Stimulated activated effector memory CD8-positive, alpha-beta T cell treated with anti-CD3 and anti-CD28 coated beads, Interleukin-12 subunit alpha, Interleukin-12 subunit beta, amount 100 ng/mL, for 72 hours (primary cell): ENCODE measurements around the gene ZSWIM4.
"Not testable (repeated sequence)": the region's sequence is repeated elsewhere in the genome, so short reads cannot be mapped to it uniquely, and the experiment has no call there.

Experiments
- ATAC-seq: fragments of 150-1000 bp; cut with Tn5 transposase; 2 replicates; pipeline ENCODE4 v1.10.0; 2021
- DNase-seq, 2 donors: peaks; one replicate each; pipeline ENCODE4 v3.0.0; 2021 to 2022; ENCODE audit warnings: low spot score in 2 of 2
- H3K27ac Mint-ChIP-seq: one replicate; pipeline ENCODE4 v1.8.0; 2022; ENCODE audit warnings: mild to moderate bottlenecking, mixed read lengths
- H3K36me3 Mint-ChIP-seq: one replicate; pipeline ENCODE4 v1.8.0; 2022; ENCODE audit warnings: mild to moderate bottlenecking, mixed read lengths
- H3K4me1 Mint-ChIP-seq: one replicate; pipeline ENCODE4 v1.8.0; 2022; ENCODE audit warnings: mixed read lengths
- H3K4me3 Mint-ChIP-seq: one replicate; pipeline ENCODE4 v1.8.0; 2022; ENCODE audit warnings: mild to moderate bottlenecking, mixed read lengths
- H3K9me3 Mint-ChIP-seq: one replicate; pipeline ENCODE4 v1.8.0; 2022; ENCODE audit warnings: mixed read lengths

Gene ZSWIM4

DNA sequence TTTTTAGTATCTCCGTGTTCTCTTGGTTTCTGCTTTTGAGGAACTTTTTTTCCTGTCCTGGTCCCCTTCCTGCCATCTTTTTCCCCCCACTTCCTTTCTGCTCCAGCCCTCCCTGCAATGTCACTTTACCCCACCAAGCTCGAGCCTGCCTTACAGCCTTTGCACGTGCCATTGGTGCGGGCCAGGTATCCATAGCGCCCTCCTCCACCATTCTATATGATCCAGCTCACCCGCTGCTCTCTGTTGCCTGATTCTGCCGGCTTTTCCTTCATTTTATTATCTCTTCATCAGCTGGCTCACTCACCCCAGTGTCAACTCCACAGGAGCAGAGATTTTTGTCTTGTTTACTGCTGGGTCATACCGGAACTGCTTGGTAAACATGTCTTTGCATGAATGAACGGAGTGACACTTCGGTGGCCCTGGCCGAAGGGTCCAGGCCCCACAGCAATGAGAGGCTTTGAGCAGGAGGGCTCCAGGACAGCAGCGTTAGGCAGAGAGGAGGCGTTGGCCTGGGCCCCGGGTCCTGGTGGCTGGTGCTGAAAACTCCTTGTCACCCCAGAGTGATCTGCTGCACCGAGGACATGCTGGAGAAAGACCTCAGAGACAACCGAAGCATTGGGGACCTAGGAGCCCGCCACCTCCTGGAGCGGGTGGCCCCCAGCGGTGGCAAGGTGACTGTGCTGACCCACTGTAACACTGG lies 29.7 kb upstream of the ZSWIM4 start:
- no peak for ATAC-seq
- Mint-ChIP-seq H3K27ac (peak overlapping the region; percentile 78), H3K9me3 (no peaks in the 10 kb centered on the region), H3K4me3 (peak overlapping the region; percentile 78), H3K36me3 (peaks cover 61% of the 10 kb centered on the region), H3K4me1 (peaks cover 32% of the 10 kb centered on the region)
- DNase-seq, result no peak

DNA sequence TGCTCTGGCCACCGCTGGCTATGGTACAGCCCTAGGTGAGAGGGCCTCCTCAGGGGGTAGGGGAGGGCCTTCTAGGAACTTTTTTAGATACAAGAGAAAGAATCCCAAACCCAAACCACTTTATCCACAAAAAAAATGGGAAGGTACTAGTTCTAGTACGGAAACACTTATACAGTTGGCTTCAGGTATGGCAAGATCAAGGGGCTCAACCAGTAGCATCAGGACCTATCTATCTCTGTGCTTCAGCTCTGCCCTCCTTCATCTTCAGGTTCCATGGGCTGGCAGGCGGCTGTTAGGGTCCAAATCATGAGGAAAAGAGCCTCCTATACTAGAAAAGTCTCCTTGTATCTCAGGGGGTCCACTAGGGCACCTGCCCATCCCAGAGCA lies 29.2 kb upstream of the ZSWIM4 start:
- H3K4me1 Mint-ChIP-seq, result peaks cover 32% of the 10 kb centered on the region
- no peak for ATAC-seq
- H3K36me3 Mint-ChIP-seq, result peaks cover 61% of the 10 kb centered on the region
- no peaks in the 10 kb centered on the region for H3K9me3 Mint-ChIP-seq
- no peak overlapping the region for H3K27ac Mint-ChIP-seq
- peak overlapping the region; percentile 78 for H3K4me3 Mint-ChIP-seq
- no peak for DNase-seq

DNA sequence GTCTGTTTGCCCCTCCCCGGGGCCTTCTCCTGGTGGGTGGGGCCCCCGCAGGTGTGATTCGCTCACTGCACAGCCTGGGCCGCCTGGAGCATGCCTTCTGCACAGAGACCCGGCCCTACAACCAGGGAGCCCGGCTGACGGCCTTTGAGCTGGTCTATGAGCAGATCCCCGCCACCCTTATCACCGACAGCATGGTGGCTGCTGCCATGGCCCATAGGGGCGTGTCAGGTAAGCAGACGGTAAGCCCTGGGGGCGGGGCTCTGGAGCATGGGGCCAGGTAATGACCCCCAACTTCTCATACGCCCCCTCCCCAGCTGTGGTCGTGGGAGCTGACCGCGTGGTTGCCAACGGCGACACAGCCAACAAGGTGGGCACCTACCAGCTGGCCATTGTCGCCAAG lies 26.7 kb upstream of the ZSWIM4 start:
- no peaks in the 10 kb centered on the region for H3K9me3 Mint-ChIP-seq
- H3K4me1 Mint-ChIP-seq, result peaks cover 21% of the 10 kb centered on the region
- no peak overlapping the region for H3K4me3 Mint-ChIP-seq
- peaks cover 60% of the 10 kb centered on the region for H3K36me3 Mint-ChIP-seq
- DNase-seq, result no peak
- H3K27ac Mint-ChIP-seq, result no peak overlapping the region
- no peak for ATAC-seq

DNA sequence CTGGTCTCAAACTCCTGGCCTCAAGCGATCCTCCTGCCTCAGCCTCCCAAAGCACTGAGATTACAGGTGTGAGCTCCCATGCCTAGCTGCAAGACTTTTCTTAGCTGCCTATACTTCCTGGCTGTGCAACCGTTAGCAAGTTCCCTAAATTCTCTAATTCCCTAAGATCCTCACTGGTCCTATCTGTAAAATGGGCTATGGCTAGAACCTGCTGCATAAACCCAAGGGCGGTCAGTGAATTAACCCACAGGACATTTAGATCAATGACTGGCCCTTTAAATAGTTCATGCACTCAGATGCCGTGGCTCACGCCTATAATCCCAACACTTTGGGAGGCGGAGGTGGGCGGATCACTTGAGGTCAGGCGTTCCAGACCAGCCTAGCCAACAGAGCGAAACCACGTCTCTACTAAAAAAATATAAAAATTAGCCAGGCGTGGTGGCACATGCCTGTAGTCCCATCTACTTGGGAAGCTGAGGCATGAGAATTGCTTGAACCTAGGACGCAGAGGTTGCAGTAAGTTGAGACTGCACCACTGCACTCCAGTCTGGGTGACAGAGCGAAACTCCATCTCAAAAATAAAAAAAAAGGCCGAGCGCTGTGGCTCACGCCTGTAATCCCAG lies 25.1 kb upstream of the ZSWIM4 start:
- no peak overlapping the region for H3K27ac Mint-ChIP-seq
- H3K36me3 Mint-ChIP-seq, result peaks cover 68% of the 10 kb centered on the region
- H3K9me3 Mint-ChIP-seq, result no peaks in the 10 kb centered on the region
- no peak overlapping the region for H3K4me3 Mint-ChIP-seq
- DNase-seq, result no peak
- no peak for ATAC-seq
- peaks cover 26% of the 10 kb centered on the region for H3K4me1 Mint-ChIP-seq

DNA sequence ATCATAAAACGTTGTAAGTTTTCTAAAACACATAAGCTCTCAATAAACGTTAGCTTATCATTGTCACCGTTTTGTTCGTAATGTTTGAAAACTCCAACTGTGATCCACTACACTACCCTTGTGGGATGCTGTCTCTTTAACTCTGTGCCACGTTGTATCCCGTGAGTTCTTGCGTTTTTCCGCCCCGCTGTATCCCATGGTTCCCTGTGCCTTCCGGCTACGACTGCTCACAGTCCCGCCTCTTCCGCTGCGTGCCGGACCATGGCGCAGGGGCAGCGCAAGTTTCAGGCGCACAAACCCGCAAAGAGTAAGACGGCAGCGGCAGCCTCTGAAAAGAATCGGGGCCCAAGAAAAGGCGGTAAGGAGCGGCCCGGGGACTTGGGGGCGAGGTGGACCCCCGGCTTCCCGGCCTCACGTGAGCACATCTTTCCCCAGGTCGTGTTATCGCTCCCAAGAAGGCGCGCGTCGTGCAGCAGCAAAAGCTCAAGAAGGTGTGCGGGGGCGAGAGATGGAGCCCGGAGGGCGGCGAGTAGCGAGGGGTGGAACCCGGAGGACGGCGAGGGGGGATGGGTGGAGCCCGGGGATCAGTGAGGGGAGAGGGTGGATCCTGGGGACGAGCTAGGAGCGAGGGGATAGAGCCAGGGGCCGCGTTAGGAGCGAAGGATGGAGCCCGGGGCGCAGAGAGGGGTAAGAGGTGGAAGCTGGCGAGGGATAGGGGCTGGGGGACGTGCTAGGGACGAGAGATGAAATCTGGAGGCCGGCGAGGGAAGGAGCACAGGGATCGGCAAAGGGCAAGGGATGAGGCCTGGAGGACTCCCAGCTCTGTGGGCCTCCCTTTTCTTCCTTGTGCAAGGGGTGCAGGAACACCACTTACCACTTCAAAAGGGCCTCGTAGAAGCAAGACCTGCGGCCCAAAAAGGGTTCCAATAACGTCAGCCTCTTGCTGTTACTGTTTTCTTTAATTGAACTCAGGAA lies 20.7 kb upstream of the ZSWIM4 start, which contains the start of gene C19orf53:
Gene C19orf53 (plus strand): TSS at position 240 of the 975 bp plus-strand sequence. CDS start 22 bp downstream, at position 262.
- ATAC-seq, result peak; percentile 99
- H3K27ac Mint-ChIP-seq, result peak within 1 kb of the TSS; percentile 97
- H3K9me3 Mint-ChIP-seq, result no peaks in the 10 kb centered on the region
- peak within 1 kb of the TSS; percentile 99 for H3K4me3 Mint-ChIP-seq
- DNase-seq, result peak; percentile 71 to 92
- H3K4me1 Mint-ChIP-seq, result peaks cover 30% of the 10 kb centered on the region
- peaks cover 76% of the 10 kb centered on the region for H3K36me3 Mint-ChIP-seq

DNA sequence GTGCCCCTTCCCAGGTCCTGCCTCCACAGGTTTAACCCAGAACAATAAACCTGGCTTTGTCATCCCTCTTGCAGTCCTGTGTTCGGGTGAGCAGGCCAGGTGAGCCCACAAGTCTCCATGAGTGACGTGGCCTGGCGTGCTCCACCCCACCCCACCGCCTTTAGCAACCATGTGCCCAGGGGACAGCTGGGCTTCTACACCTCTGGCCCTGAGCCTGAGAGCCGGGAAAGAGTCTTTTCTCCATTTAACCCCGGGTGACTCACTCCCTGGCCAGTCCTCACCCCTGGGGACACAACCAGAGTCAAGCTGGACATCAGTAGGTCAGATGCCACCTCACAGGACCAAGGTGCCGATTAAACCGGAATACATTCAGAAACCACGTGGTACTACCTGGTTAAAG lies 16.8 kb upstream of the ZSWIM4 start:
- no peak for ATAC-seq
- Mint-ChIP-seq H3K27ac (no peak overlapping the region), H3K9me3 (no peaks in the 10 kb centered on the region), H3K4me3 (no peak overlapping the region), H3K4me1 (peaks cover 30% of the 10 kb centered on the region), H3K36me3 (peaks cover 55% of the 10 kb centered on the region)
- no peak for DNase-seq

DNA sequence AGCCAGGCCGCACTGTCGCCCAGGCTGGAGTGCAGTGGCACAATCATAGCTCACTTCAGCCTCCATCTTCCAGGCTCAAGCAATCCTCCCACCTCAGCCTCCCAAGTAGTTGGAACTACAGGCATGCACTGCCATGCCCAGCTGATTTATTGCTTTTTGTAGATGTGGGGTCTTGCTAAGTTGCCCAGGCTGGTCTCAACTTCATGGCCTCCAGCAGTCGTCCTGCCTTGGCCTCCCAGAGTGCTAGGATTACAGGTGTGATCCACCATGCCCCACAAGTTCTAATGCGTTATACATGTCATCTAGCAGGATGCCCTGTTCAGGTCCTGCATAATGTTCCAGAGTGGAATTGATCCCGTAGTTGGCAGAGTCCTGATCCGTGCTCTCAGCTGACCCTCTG lies 16.4 kb upstream of the ZSWIM4 start:
- H3K9me3 Mint-ChIP-seq, result no peaks in the 10 kb centered on the region
- H3K4me1 Mint-ChIP-seq, result peaks cover 30% of the 10 kb centered on the region
- ATAC-seq, result no peak
- no peak overlapping the region for H3K4me3 Mint-ChIP-seq
- DNase-seq, result no peak
- H3K36me3 Mint-ChIP-seq, result peaks cover 55% of the 10 kb centered on the region
- H3K27ac Mint-ChIP-seq, result no peak overlapping the region

DNA sequence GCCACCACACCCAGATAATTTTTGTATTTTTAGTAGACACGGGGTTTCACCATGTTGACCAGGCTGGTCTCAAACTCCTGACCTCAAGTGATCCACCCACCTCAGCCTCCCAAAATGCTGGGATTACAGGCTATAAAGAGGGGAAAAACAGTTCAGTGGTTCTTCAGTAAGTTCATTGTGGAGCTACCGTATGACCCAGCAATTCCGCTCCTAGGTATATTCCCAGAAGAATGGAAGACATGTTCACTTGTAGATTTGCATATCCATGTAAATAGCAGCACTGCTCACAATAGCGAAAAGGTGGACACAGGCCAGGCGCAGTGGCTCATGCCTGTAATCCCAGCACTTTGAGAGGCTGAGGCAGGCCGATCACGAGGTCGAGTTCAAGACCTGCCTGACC lies 15.4 kb upstream of the ZSWIM4 start:
- not testable (repeated sequence) for H3K9me3 Mint-ChIP-seq
- H3K36me3 Mint-ChIP-seq, result peaks cover 47% of the 10 kb centered on the region

DNA sequence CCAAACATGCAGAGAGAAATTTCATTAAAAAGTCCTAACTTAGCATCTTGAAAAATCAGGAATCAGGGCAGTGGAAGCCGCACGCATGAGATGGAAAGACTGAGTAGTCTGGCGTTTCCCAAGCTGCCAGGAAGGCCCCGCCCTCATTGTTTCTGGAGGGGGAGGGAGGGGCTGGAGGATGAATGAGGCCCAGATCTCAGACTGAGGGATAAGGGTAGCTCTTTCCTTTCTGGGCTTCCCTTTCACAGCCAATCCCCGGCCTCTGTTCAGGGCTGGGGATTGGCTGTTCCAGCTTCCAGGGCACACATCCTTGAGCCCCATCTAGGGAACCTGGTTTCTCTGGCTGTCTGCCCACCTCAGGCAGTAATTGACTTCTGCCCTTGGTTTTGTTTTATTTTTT lies 13.7 kb upstream of the ZSWIM4 start:
- Mint-ChIP-seq H3K4me3 (no peak overlapping the region), H3K27ac (no peak overlapping the region), H3K36me3 (peaks cover 30% of the 10 kb centered on the region), H3K4me1 (peaks cover 14% of the 10 kb centered on the region), H3K9me3 (no peaks in the 10 kb centered on the region)
- ATAC-seq (no peak), DNase-seq (no peak)

More for the DNA sequence above, 15.4 kb upstream of the ZSWIM4 start:
- peaks cover 24% of the 10 kb centered on the region for H3K4me1 Mint-ChIP-seq
- not testable (repeated sequence) for DNase-seq, H3K27ac Mint-ChIP-seq, ATAC-seq, H3K4me3 Mint-ChIP-seq

DNA sequence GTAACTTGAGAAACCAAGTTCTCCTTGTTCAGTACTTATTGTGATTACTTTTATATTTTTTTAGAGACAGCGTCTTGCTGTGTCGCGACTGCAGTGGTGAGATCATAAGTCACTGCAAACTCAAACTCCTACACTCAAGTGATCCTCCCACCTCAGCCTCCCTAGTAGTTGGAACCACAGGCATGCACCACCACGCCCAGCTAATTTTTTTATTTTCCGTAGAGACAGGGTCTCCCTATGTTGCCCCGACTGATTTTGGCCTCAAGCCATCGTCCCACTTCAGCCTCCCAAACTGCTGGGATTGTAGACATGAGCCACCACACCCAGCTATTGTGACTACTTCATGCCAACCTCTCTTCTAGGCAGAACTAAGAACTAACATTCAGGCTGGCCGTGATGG lies 12.7 kb upstream of the ZSWIM4 start:
- ATAC-seq, result no peak
- H3K4me1 Mint-ChIP-seq, result peaks cover 14% of the 10 kb centered on the region
- no peak overlapping the region for H3K27ac Mint-ChIP-seq
- H3K9me3 Mint-ChIP-seq, result no peaks in the 10 kb centered on the region
- no peak for DNase-seq
- peaks cover 24% of the 10 kb centered on the region for H3K36me3 Mint-ChIP-seq
- no peak overlapping the region for H3K4me3 Mint-ChIP-seq

DNA sequence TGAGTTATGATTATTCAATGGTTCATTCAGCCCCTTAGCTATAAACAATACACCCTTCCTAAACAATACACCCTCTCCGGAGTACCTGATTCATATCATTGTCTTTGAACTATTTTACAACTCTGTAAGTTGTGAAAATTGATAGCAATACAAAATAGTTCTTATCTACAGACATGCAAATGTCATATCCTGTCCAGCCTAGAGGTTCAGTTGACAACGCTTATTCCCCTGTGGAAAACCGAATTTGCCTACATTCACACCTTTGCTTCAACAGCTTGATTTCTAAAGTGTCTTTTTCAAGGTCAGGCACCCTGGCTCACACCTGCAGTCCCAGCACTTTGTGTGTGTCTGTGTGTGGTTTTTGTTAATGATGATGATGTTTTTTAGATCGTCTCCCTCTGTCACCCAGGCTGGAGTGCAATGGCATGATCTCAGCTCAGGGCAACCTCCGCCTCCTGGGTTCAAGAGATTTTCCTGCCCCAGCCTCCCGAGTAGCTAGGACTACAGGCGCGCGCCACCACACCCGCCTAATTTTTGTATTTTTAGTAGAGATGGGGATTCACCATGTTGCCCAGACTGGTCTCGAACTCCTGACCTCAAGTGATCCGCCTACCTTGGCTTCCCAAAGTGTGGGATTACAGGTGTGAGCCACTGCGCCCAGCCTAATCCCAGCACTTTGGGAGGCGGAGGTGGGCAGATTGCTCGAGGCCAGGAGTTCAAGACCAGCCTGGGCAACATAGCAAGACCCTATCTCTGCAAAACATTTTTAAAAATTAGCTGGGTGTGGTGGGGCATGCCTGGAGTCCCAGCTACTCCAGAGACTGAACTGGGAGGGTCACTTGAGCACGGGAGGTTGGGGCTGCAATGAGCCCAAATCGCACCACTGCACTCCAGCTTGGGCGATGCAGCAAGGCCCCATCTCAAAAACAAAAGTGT lies 11.4 kb upstream of the ZSWIM4 start:
- no peaks in the 10 kb centered on the region for H3K9me3 Mint-ChIP-seq
- H3K4me1 Mint-ChIP-seq, result peaks cover 22% of the 10 kb centered on the region
- peaks cover 14% of the 10 kb centered on the region for H3K36me3 Mint-ChIP-seq
- ATAC-seq (no peak), DNase-seq (no peak)
- no peak overlapping the region for H3K27ac Mint-ChIP-seq
- no peak overlapping the region for H3K4me3 Mint-ChIP-seq

DNA sequence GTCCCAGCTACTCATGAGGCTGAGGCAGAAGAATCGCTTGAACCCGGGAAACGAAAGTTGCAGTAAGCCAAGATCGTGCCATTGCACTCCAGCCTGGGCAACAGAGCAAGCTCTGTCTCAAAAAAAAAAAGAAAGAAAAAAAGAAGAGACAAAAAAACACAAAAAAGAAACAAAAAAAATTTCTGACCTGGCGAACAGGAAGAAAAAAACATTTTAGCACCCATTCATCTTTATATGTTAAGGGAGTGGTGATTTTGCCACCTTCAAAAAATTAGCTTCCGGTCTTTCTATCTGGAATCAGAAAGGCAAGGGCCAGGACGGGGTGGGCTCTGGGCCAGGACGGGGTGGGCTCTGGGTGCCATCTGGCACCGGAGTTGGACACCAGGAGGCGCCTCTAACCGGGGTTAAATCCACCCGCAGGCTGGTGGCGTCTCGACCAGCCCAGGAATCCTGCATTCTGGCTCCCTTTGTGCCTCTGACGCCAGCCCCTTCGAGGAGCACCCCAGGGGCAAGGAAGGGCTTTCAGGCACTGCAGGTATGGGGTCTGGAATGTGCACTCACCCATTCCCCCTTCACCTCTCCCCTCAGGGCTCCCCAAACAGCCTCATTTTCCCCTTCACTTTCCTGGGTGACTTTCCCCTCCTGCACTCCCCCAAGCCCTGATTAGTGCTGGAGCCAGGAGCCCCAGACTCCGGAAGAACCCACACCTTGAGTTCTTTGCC lies 10.4 kb upstream of the ZSWIM4 start:
- DNase-seq (peak; percentile 57 to 84), ATAC-seq (peak; percentile 90)
- peak overlapping the region; percentile 85 for H3K27ac Mint-ChIP-seq
- H3K4me1 Mint-ChIP-seq, result peaks cover 27% of the 10 kb centered on the region
- H3K4me3 Mint-ChIP-seq, result peak overlapping the region; percentile 55
- peaks cover 4% of the 10 kb centered on the region for H3K36me3 Mint-ChIP-seq
- no peaks in the 10 kb centered on the region for H3K9me3 Mint-ChIP-seq

DNA sequence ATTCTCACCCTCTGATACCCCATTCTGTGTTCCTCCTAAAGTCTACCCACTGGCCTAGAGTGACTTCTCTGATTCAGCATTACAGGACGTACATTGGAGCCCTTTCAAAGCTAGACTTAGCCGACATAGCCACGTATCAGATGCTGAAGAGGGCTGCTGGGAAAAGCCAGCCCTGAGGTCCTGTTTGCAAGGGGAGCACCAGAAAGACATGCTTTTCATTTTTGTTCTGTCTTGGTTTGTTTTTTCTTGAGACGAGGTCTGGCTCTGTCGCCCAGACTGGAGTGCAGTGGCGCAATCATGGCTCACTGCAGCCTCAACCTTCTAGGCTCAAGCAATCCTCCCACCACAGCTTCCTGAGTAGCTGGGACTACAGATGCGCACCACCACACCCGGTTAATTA lies 6.3 kb upstream of the ZSWIM4 start:
- peaks cover 6% of the 10 kb centered on the region for H3K36me3 Mint-ChIP-seq
- ATAC-seq, result no peak
- DNase-seq, result no peak
- H3K9me3 Mint-ChIP-seq, result no peaks in the 10 kb centered on the region
- peak overlapping the region; percentile 82 for H3K4me3 Mint-ChIP-seq
- peak overlapping the region; percentile 98 for H3K27ac Mint-ChIP-seq
- H3K4me1 Mint-ChIP-seq, result peaks cover 35% of the 10 kb centered on the region

DNA sequence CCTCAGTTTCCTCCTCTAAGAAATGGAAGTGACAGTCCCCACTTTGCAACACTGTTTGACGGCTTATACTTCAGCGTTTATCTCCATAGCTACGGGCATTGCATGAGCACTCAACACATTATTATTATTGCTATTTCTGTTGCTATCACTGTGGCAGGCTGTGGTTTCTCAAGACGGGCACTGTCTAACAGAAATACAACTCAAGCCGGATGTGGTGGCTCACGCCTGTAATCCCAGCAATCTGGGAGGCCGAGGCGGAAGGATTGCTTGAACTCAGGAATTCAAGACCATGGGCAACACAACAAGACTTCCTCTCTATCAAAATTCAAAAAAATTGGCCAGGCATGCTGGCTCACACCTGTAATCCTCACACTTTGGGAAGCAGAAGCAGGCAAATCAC lies 4.9 kb upstream of the ZSWIM4 start:
- Mint-ChIP-seq H3K36me3 (peaks cover 11% of the 10 kb centered on the region), H3K27ac (peak overlapping the region; percentile 91), H3K9me3 (no peaks in the 10 kb centered on the region), H3K4me3 (peak overlapping the region; percentile 47), H3K4me1 (peaks cover 38% of the 10 kb centered on the region)
- DNase-seq, result peak in 1 of 2 donors; percentile 57
- no peak for ATAC-seq
